Liver (tissue), 3 donors: Measurements from ENCODE around the gene TPBGL.

Source experiments
- EGR1 ChIP-seq, 2 donors: IDR thresholded peaks; 2 replicates each; pipeline ENCODE4 v1.6.1; 2016 to 2018; ENCODE audit warnings: antibody characterized with exemption in 2 of 2, low read depth in 2 of 2
- FOXA1 ChIP-seq: IDR thresholded peaks from 2 replicates; pipeline ENCODE4 v1.6.1; 2016; ENCODE audit warnings: antibody characterized with exemption
- GABPA ChIP-seq, 2 donors: IDR thresholded peaks in 1 of 2; conservative IDR thresholded peaks in 1 of 2; 2 replicates each; pipeline ENCODE4 v1.6.1; 2016; ENCODE audit warnings: antibody characterized with exemption in 2 of 2, mild to moderate bottlenecking in 1 of 2, moderate library complexity in 1 of 2
- JUND ChIP-seq, 2 donors: IDR thresholded peaks; 2 replicates each; pipeline ENCODE4 v1.6.1; 2016; ENCODE audit warnings: antibody characterized with exemption in 2 of 2
- RAD21 ChIP-seq, 2 donors: IDR thresholded peaks; 2 replicates each; pipeline ENCODE4 v1.6.1; 2016; ENCODE audit warnings: antibody characterized with exemption in 2 of 2, mild to moderate bottlenecking in 2 of 2
- TAF1 ChIP-seq: conservative IDR thresholded peaks from 2 replicates; pipeline ENCODE4 v1.6.1; 2016; ENCODE audit warnings: antibody characterized with exemption, mild to moderate bottlenecking
- YY1 ChIP-seq: IDR thresholded peaks from 2 replicates; pipeline ENCODE4 v1.6.1; 2016; ENCODE audit warnings: antibody characterized with exemption, mild to moderate bottlenecking
- TF ChIP-seq, protein P1 (sequence below): fragments of 150-350 bp; IDR thresholded peaks from 2 replicates; pipeline ENCODE4 v1.5.1; 2017; ENCODE audit warnings: improper control_type of control experiment, low read depth, low read length; ENCODE audit not compliant: missing input control
- TF ChIP-seq, protein P2 (sequence below): IDR thresholded peaks from 2 replicates; pipeline ENCODE4 v1.6.1; 2016; ENCODE audit warnings: antibody characterized with exemption
- TF ChIP-seq, protein P3 (sequence below): IDR thresholded peaks from 2 replicates; pipeline ENCODE4 v1.6.1; 2016; ENCODE audit warnings: antibody characterized with exemption
- donor health status: healthy.
- donor health status: healthy.

DNA sequence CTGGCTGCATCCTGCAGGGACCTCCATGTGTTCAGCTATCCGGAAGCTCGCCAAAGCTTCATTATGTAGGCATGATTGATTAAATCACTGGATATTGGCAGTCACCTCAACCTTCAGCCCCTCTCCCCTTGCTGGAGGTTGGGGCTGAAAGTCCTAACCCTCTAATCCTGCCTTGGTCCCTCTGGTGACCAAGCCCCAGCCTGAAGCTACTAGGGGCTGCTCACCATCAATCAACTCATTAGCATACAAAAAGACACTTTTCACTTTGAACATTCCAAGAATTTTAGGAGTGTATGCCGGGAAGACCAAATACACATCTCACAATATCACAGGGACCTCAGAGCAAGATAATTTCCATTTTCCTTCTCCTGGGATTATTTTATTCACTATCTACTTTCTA lies 38.8 kb upstream of the TPBGL start:
- TF ChIP-seq GABPA (IDR thresholded peaks at IDR 0.05 in 1 of 2, conservative IDR thresholded peaks at IDR 0.05 in 1 of 2) (no peak), TAF1 (no peak), FOXA1 (no peak), JUND (IDR thresholded peaks at IDR 0.05) (no peak), RAD21 (IDR thresholded peaks at IDR 0.05) (no peak), EGR1 (IDR thresholded peaks at IDR 0.05; ENCODE audit: low read depth in 2 of 2) (no peak), YY1 (no peak)
- TF ChIP-seq, protein P1, sequence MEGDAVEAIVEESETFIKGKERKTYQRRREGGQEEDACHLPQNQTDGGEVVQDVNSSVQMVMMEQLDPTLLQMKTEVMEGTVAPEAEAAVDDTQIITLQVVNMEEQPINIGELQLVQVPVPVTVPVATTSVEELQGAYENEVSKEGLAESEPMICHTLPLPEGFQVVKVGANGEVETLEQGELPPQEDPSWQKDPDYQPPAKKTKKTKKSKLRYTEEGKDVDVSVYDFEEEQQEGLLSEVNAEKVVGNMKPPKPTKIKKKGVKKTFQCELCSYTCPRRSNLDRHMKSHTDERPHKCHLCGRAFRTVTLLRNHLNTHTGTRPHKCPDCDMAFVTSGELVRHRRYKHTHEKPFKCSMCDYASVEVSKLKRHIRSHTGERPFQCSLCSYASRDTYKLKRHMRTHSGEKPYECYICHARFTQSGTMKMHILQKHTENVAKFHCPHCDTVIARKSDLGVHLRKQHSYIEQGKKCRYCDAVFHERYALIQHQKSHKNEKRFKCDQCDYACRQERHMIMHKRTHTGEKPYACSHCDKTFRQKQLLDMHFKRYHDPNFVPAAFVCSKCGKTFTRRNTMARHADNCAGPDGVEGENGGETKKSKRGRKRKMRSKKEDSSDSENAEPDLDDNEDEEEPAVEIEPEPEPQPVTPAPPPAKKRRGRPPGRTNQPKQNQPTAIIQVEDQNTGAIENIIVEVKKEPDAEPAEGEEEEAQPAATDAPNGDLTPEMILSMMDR, result no peak
- TF ChIP-seq, protein P2, sequence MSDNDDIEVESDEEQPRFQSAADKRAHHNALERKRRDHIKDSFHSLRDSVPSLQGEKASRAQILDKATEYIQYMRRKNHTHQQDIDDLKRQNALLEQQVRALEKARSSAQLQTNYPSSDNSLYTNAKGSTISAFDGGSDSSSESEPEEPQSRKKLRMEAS, result no peak
- TF ChIP-seq, protein P3, sequence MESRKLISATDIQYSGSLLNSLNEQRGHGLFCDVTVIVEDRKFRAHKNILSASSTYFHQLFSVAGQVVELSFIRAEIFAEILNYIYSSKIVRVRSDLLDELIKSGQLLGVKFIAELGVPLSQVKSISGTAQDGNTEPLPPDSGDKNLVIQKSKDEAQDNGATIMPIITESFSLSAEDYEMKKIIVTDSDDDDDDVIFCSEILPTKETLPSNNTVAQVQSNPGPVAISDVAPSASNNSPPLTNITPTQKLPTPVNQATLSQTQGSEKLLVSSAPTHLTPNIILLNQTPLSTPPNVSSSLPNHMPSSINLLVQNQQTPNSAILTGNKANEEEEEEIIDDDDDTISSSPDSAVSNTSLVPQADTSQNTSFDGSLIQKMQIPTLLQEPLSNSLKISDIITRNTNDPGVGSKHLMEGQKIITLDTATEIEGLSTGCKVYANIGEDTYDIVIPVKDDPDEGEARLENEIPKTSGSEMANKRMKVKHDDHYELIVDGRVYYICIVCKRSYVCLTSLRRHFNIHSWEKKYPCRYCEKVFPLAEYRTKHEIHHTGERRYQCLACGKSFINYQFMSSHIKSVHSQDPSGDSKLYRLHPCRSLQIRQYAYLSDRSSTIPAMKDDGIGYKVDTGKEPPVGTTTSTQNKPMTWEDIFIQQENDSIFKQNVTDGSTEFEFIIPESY, result no peak
